Measurements from ENCODE around the gene MAML2.

MAML2 gene

GRCh38 chr11:96054870-96055705 lies 287.9 kb downstream of the MAML2 start:
- DNase-seq: no peak

- DNase-seq: no peak
Measured at GRCh38 chr11:96052921-96053651, 289.9 kb downstream of the MAML2 start.

GRCh38 chr11:96051820-96052219 lies 291.2 kb downstream of the MAML2 start:
- DNase-seq: no peak

- no peak for DNase-seq
Measured at GRCh38 chr11:96050435-96051182, 292.4 kb downstream of the MAML2 start.

GRCh38 chr11:96049426-96049825 lies 293.6 kb downstream of the MAML2 start:
- DNase-seq: no peak

- no peak for DNase-seq
Measured at GRCh38 chr11:96045622-96046456, 297.2 kb downstream of the MAML2 start.

- no peak for DNase-seq
Measured at GRCh38 chr11:96044747-96045146, 298.2 kb downstream of the MAML2 start.

- no peak for DNase-seq
Measured at GRCh38 chr11:96044311-96044710, 298.7 kb downstream of the MAML2 start.

- no peak for DNase-seq
Measured at GRCh38 chr11:96043291-96043690, 299.7 kb downstream of the MAML2 start.

GRCh38 chr11:96038046-96038445 lies 304.9 kb downstream of the MAML2 start:
- DNase-seq: no peak

GRCh38 chr11:96037405-96037949 lies 305.5 kb downstream of the MAML2 start:
- DNase-seq: no peak

- no peak for DNase-seq
Measured at GRCh38 chr11:96036863-96037262, 306.1 kb downstream of the MAML2 start.

- no peak for DNase-seq
Measured at GRCh38 chr11:96035740-96036078, 307.3 kb downstream of the MAML2 start.

- no peak for DNase-seq
Measured at GRCh38 chr11:96035031-96035739, 307.8 kb downstream of the MAML2 start.

GRCh38 chr11:96033599-96033998 lies 309.4 kb downstream of the MAML2 start:
- no peak for DNase-seq

- no peak for DNase-seq
Measured at GRCh38 chr11:96033095-96033494, 309.9 kb downstream of the MAML2 start.

GRCh38 chr11:96028746-96029145 lies 314.2 kb downstream of the MAML2 start:
- no peak for DNase-seq

- DNase-seq: no peak
Measured at GRCh38 chr11:96027021-96027420, 316.0 kb downstream of the MAML2 start.

- DNase-seq: no peak
Measured at GRCh38 chr11:96026310-96026709, 316.7 kb downstream of the MAML2 start.

- no peak for DNase-seq
Measured at GRCh38 chr11:96024666-96025065, 318.3 kb downstream of the MAML2 start.

- no peak for DNase-seq
Measured at GRCh38 chr11:96023275-96023674, 319.7 kb downstream of the MAML2 start.

All from NCI-H2029 treated with DMSO at 0.1 percent for 48 hours (cell line).